HepG2 (cell line): ENCODE results near the gene UGT2B11. TPM values are rescaled to one million over a fixed set of nuclear protein-coding genes. Genes with fewer than 3 reads are reported as not detected.
"Not testable (repeated sequence)": the region's sequence is repeated elsewhere in the genome, so short reads cannot be mapped to it uniquely, and the experiment has no call there.

Experiments
- ATAC-seq: fragments of 200-7000 bp; cut with Tn5 transposase; 3 replicates; pipeline ENCODE4 v1.9.1; 2020; ENCODE audit warnings: mild to moderate bottlenecking, moderate library complexity
- BruUV-seq: library from RNA; stranded (reverse); fragments of 400-500 nt; replicated peaks from 2 replicates; lab custom pipeline; 2021; lab: Mats Ljungman, UMichigan
- CTCF ChIA-PET: fragments of 300-600 bp; formaldehyde crosslinking; extraction: SDS; loops from one replicate; lab custom pipeline; 2021; ENCODE audit warnings: low total read pairs, inconsistent platforms, low intra/inter-chr PET ratio; lab: Yijun Ruan, JAX
- POLR2A ChIA-PET: fragments of 350-600 bp; sonication (Branson Sonifier 250); formaldehyde crosslinking; loops from one replicate; lab custom pipeline; 2020; ENCODE audit warnings: antibody characterized with exemption, inconsistent platforms; lab: Yijun Ruan, JAX
- DNase-seq: peaks from one replicate; pipeline ENCODE4 v3.0.0-alpha.2; 2015; ENCODE audit warnings: low spot score
- FAIRE-seq: peaks from 3 replicates; lab custom pipeline; 2011; peaks lifted over from hg19 to GRCh38; lab: Jason Lieb, UNC
- H2AFZ ChIP-seq: one replicate; pipeline ENCODE4 v1.6.1; 2011; ENCODE audit warnings: low read length, inconsistent platforms
- H3K27ac ChIP-seq: fragments of 300-600 bp; 3 replicates; pipeline ENCODE4 v1.8.0; 2011; ENCODE audit warnings: mixed run types, mild to moderate bottlenecking, mixed read lengths, low read length, inconsistent platforms; ENCODE audit not compliant: insufficient read depth; ENCODE audit errors: extremely low read length
- H3K27me3 ChIP-seq, 2 experiments: fragments of 200-600 bp in 1 of 2; 2 replicates in 1 of 2; 3 replicates in 1 of 2; pipeline versions ENCODE4 v1.6.0 to v1.8.0; 2011; ENCODE audit warnings: low read length in 2 of 2, mild to moderate bottlenecking in 2 of 2, moderate library complexity in 2 of 2, inconsistent platforms in 1 of 2; ENCODE audit not compliant: insufficient read depth in 2 of 2, control insufficient read depth in 1 of 2
- H3K36me3 ChIP-seq, 2 experiments: fragments of 200-600 bp in 1 of 2; replicated peaks in 1 of 2; 2 replicates in 1 of 2; 3 replicates in 1 of 2; pipeline versions ENCODE4 v1.5.1 to v1.8.0; 2011; ENCODE audit warnings: low read length in 2 of 2, inconsistent platforms in 1 of 2; ENCODE audit not compliant: insufficient read depth in 2 of 2, control insufficient read depth in 1 of 2
- H3K4me1 ChIP-seq: 2 replicates; pipeline ENCODE4 v1.5.1; 2012; ENCODE audit warnings: low read length, inconsistent platforms; ENCODE audit not compliant: insufficient read depth
- H3K4me2 ChIP-seq: 2 replicates; pipeline ENCODE4 v1.6.0; 2011; ENCODE audit warnings: low read depth, low read length, inconsistent platforms
- H3K4me3 ChIP-seq, 3 experiments: fragments of 200-600 bp in 1 of 3; sonication (generic), shearing (Covaris generic) in 1 of 3; replicated peaks in 1 of 3; 2 replicates each; pipeline ENCODE4 v1.5.1; 2011 to 2016; ENCODE audit warnings: low read length in 3 of 3, inconsistent platforms in 2 of 3, low read depth in 2 of 3, mild to moderate bottlenecking in 2 of 3, control low read depth in 1 of 3, mixed read lengths in 1 of 3; ENCODE audit not compliant: insufficient read depth in 1 of 3
- H3K79me2 ChIP-seq: one replicate; pipeline ENCODE4 v1.6.1; 2011; ENCODE audit warnings: low read length, inconsistent platforms; ENCODE audit not compliant: insufficient read depth
- H3K9ac ChIP-seq: 2 replicates; pipeline ENCODE4 v1.6.0; 2011; ENCODE audit warnings: mild to moderate bottlenecking, low read depth, low read length, inconsistent platforms; ENCODE audit not compliant: insufficient read depth
- H3K9me3 ChIP-seq: 2 replicates; pipeline ENCODE4 v1.5.1; 2012; ENCODE audit warnings: mild to moderate bottlenecking, low read length
- H4K20me1 ChIP-seq: 2 replicates; pipeline ENCODE4 v1.6.0; 2011; ENCODE audit warnings: inconsistent platforms, mild to moderate bottlenecking, low read length, moderate library complexity; ENCODE audit not compliant: insufficient read depth
- FLYWCH1 ChIP-seq: sonication (generic); formaldehyde crosslinking; IDR thresholded peaks from 2 replicates; pipeline ENCODE4 v1.8.1; 2023; ENCODE audit warnings: mild to moderate bottlenecking, missing genetic modification reagents
- HOXD1 ChIP-seq: sonication (generic); formaldehyde crosslinking; IDR thresholded peaks from 2 replicates; pipeline ENCODE4 v1.5.0; 2020; ENCODE audit warnings: missing genetic modification reagents
- IKZF5 ChIP-seq: IDR thresholded peaks from 2 replicates; pipeline ENCODE4 v1.6.1; 2018; ENCODE audit warnings: missing genetic modification reagents, mild to moderate bottlenecking, missing compliant biosample characterization
- NAIF1 ChIP-seq: sonication (generic); formaldehyde crosslinking; IDR thresholded peaks from 2 replicates; pipeline ENCODE4 v1.5.0; 2020; ENCODE audit warnings: mild to moderate bottlenecking, missing genetic modification reagents, borderline replicate concordance
- POLR2G ChIP-seq: fragments of 200-400 bp; formaldehyde crosslinking; IDR thresholded peaks from 2 replicates; pipeline ENCODE4 v1.6.1; 2018; ENCODE audit warnings: mild to moderate bottlenecking, low read depth, low read length, moderate library complexity
- XBP1 ChIP-seq: sonication (generic); formaldehyde crosslinking; IDR thresholded peaks from 2 replicates; pipeline ENCODE4 v1.5.0; 2020; ENCODE audit warnings: missing genetic modification reagents
- ZNF260 ChIP-seq: sonication (generic); formaldehyde crosslinking; IDR thresholded peaks from 2 replicates; pipeline ENCODE4 v1.4.0; 2020; ENCODE audit warnings: missing genetic modification reagents, low read depth, mild to moderate bottlenecking, borderline replicate concordance
- ZNF773 ChIP-seq: sonication (generic); formaldehyde crosslinking; IDR thresholded peaks from 2 replicates; pipeline ENCODE4 v1.4.0; 2020; ENCODE audit warnings: missing genetic modification reagents, borderline replicate concordance
- WGBS: methylation state at CpG from one replicate; pipeline ENCODE4 v1.1.6; 2017; ENCODE audit warnings: low lambda C conversion rate; 5-methylcytosine and 5-hydroxymethylcytosine counted together
- in situ Hi-C: cut with HindIII; loops from 2 replicates; pipeline ENCODE4 v1.10.0; 2017; ENCODE audit warnings: low pct_unique_long_range_greater_than_20kb; ENCODE audit not compliant: extremely low pct_ligation_motif_present
- intact Hi-C: fragments of 100-400 bp; cut with micrococcal nuclease; formaldehyde crosslinking; loops from one replicate; pipeline ENCODE4 v1.10.0; 2022; ENCODE audit not compliant: unreplicated experiment
- polyA plus RNA-seq, 8 experiments: library from polyadenylated mRNA; depleted of rRNA in 3 of 8; stranded (reverse) in 7 of 8; unstranded in 1 of 8; fragments of >200 nt; fragmentation: Illumina TruSeq in 4 of 8; extraction: Trizol in 4 of 8; gene quantifications; 2 replicates each; pipeline versions ENCODE4 v1.2.1 to v1.2.3, GENCODE V29; 2011 to 2016; ENCODE audit warnings: low read depth in 4 of 8, missing spikeins in 1 of 8, mixed read lengths in 1 of 8; ENCODE audit not compliant: insufficient read depth in 1 of 8
- total RNA-seq, 5 experiments: library from RNA; depleted of rRNA; stranded (reverse); fragments of >200 nt; fragmentation: Illumina TruSeq; extraction: Trizol; gene quantifications; 2 replicates each; pipeline ENCODE4 v1.2.3, GENCODE V29; 2016; ENCODE audit warnings: low read depth in 1 of 5

The UGT2B11 gene
- total and polyA plus RNA-seq, 2 of the 13 experiments (the other 11 are each of a cell fraction or from before 2014, with no cell fraction given): 1.4 to 2.1 TPM

- intact Hi-C loops: no loop called here
- Histone ChIP-seq H3K79me2 (no peaks in the 10 kb centered on the region), H3K27ac (no peak overlapping the region), H3K4me2 (no peak overlapping the region), H3K9me3 (no peaks in the 10 kb centered on the region), H4K20me1 (no peaks in the 10 kb centered on the region), H3K27me3 (no peaks in the 10 kb centered on the region), H3K9ac (no peak overlapping the region), H3K36me3 (no peaks in the 10 kb centered on the region), H3K4me3 (no peak overlapping the region), H3K4me1 (no peaks in the 10 kb centered on the region), H2AFZ (no peak overlapping the region)
- WGBS: 17% methylated on average over 1 of the region's 1 CpG
- no peak for TF ChIP-seq HOXD1
- TF ChIP-seq ZNF260: no peak
- no peak for TF ChIP-seq IKZF5 (CRISPR knock-in tag)
- TF ChIP-seq NAIF1 (CRISPR knock-in tag): no peak
- TF ChIP-seq POLR2G: no peak
- TF ChIP-seq XBP1 (CRISPR knock-in tag): no peak
- TF ChIP-seq ZNF773 (CRISPR knock-in tag): no peak
- TF ChIP-seq FLYWCH1 (CRISPR knock-in tag): no peak
- in situ Hi-C loops: no loop called here
- POLR2A ChIA-PET: no interaction called here
- FAIRE-seq (no peak), DNase-seq (no peak), ATAC-seq (no peak)
- CTCF ChIA-PET: no interaction called here
- no TSS peak for BruUV-seq
These were observed 3.6 kb downstream of the UGT2B11 start for GRCh38 chr4:69210911-69211310.

- FAIRE-seq: not testable (repeated sequence)
These were observed 16.0 kb downstream of the UGT2B11 start for GRCh38 chr4:69198506-69198905.

More at GRCh38 chr4:69198506-69198905, 16.0 kb downstream of the UGT2B11 start:
- in situ Hi-C loops, CTCF ChIA-PET, H4K20me1 ChIP-seq, DNase-seq, BruUV-seq, H3K27ac ChIP-seq, ATAC-seq, H3K36me3 ChIP-seq, H3K27me3 ChIP-seq, H3K4me1 ChIP-seq, H3K4me2 ChIP-seq, H3K9me3 ChIP-seq, H3K79me2 ChIP-seq, intact Hi-C loops, H2AFZ ChIP-seq, H3K9ac ChIP-seq, POLR2A ChIA-PET, H3K4me3 ChIP-seq: not testable (repeated sequence)
- 19% methylated on average over 4 of the region's 4 CpGs for WGBS
